ENCODE measurements around the gene GNA15.

Gene GNA15

DNA sequence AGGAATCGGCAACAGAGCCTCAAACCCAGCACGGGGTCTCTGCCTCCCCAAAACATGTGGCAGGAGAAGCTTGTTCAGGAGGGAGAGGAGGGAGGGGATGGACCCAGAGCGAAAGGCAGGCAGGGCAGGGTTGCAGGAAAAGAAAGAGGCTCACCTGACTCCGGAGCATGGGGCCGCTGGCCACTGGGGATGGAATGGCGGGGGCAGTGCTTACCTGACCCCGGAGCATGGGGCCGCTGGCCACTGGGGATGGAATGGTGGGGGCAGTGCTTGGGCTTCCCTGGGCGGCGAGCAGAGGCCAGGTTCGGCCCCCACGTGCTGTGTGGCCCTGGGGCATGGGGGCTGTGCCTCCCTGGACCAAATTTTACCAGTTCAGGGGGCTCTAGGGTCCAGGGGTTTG lies 75.4 kb downstream of the GNA15 start:
- Mint-ChIP-seq H3K36me3 (ENCODE audit: low read depth) (peaks cover 35% of the 10 kb centered on the region), H3K4me1 (ENCODE audit: low read depth) (peaks cover 10% of the 10 kb centered on the region), H3K4me3 (no peak overlapping the region), H3K27me3 (no peaks in the 10 kb centered on the region), H3K27ac (no peak overlapping the region), H3K9me3 (no peaks in the 10 kb centered on the region)
- intact Hi-C loops (cut with micrococcal nuclease), result no loop called here

DNA sequence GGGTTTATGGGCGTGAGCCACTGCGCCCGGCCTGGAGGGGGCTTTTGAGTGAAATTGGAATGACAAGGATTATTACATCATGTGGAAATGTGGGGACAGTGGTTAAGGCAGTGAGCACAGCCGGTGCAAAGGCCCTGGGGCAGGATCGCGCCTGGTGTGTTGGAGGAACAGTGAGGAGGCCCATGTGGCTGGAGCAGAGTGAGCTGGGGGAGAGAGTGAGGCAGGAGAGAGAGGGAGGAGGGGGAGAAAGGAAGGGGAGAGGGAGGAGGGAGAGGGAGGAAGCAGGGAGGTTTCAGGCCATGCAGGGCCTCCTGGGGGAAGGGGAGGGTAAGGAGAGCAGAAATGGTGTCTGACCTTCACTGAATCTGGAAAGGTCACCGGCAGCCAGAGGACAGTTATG lies 77.3 kb downstream of the GNA15 start:
- H3K27ac Mint-ChIP-seq, result no peak overlapping the region
- no peak overlapping the region for H3K4me3 Mint-ChIP-seq
- no peaks in the 10 kb centered on the region for H3K9me3 Mint-ChIP-seq
- H3K36me3 Mint-ChIP-seq (ENCODE audit: low read depth), result peaks cover 15% of the 10 kb centered on the region
- H3K4me1 Mint-ChIP-seq (ENCODE audit: low read depth), result peaks cover 6% of the 10 kb centered on the region
- H3K27me3 Mint-ChIP-seq, result no peaks in the 10 kb centered on the region
- intact Hi-C loops (cut with micrococcal nuclease), result no loop called here
